COLO829 (cell line): ENCODE data around the gene HYAL1.

ENCODE experiments used
- DNase-seq: peaks from one replicate; pipeline ENCODE4 v3.0.0; 2012; ENCODE audit warnings: low spot score

HYAL1 gene

GRCh38 chr3:50260027-50260941, 43.1 kb downstream of the HYAL1 start:
- peak; percentile 96 for DNase-seq

GRCh38 chr3:50259432-50260026, 43.8 kb downstream of the HYAL1 start:
- DNase-seq: no peak

GRCh38 chr3:50258979-50259378, 44.4 kb downstream of the HYAL1 start:
- DNase-seq: no peak

- DNase-seq: no peak
These were observed 45.2 kb downstream of the HYAL1 start for GRCh38 chr3:50258029-50258680.

- DNase-seq: no peak
These were observed 46.1 kb downstream of the HYAL1 start for GRCh38 chr3:50256978-50257890.

GRCh38 chr3:50255251-50255615, 48.1 kb downstream of the HYAL1 start:
- DNase-seq: no peak

GRCh38 chr3:50254577-50255250, 48.7 kb downstream of the HYAL1 start:
- DNase-seq: no peak

GRCh38 chr3:50251220-50251619, 52.2 kb downstream of the HYAL1 start:
- no peak for DNase-seq

GRCh38 chr3:50250514-50250913, 52.9 kb downstream of the HYAL1 start:
- DNase-seq: no peak
